Prostate gland (tissue), 2 donors: ENCODE measurements around the gene PTPRG. TPM values are rescaled to one million over a fixed set of nuclear protein-coding genes. Genes with fewer than 3 reads are reported as not detected.

Source experiments
- DNase-seq: peaks from one replicate; pipeline ENCODE4 v3.0.0-alpha.2; 2019; ENCODE audit warnings: low spot score
- H3K27ac ChIP-seq, 2 donors: fragments of 200-600 bp; sonication (generic); 2 replicates each; pipeline ENCODE4 v1.5.1; 2017 to 2019
- H3K27me3 ChIP-seq: fragments of 200-600 bp; sonication (generic); replicated peaks from 2 replicates; pipeline ENCODE4 v1.5.1; 2019; ENCODE audit not compliant: insufficient read depth
- H3K36me3 ChIP-seq, 2 donors: fragments of 200-600 bp; sonication (generic); 1 replicate in 1 of 2; 2 replicates in 1 of 2; pipeline versions ENCODE4 v1.5.1 to v1.8.1; 2017 to 2019
- H3K4me1 ChIP-seq: fragments of 200-600 bp; sonication (generic); replicated peaks from 2 replicates; pipeline ENCODE4 v1.5.1; 2019
- H3K4me3 ChIP-seq, 2 donors: fragments of 200-600 bp; sonication (generic); 2 replicates each; pipeline ENCODE4 v1.5.1; 2017 to 2019
- H3K9me3 ChIP-seq: fragments of 200-600 bp; sonication (generic); 2 replicates; pipeline ENCODE4 v1.5.1; 2017
- POLR2A ChIP-seq: fragments of 450-650 bp; IDR thresholded peaks from one replicate; pipeline ENCODE4 v1.6.1; 2016; ENCODE audit warnings: antibody characterized with exemption, mild to moderate bottlenecking
- POLR2AphosphoS5 ChIP-seq: sonication (generic); formaldehyde crosslinking; IDR thresholded peaks from one replicate; pipeline ENCODE4 v1.6.1; 2017; ENCODE audit warnings: antibody characterized with exemption
- WGBS: methylation state at CpG from one replicate; pipeline ENCODE4 v1.1.5; 2018; 5-methylcytosine and 5-hydroxymethylcytosine counted together
- intact Hi-C: fragments of 100-400 bp; cut with DNase I; formaldehyde crosslinking; loops from one replicate; pipeline ENCODE4 v1.14.2; 2022
- total RNA-seq, 2 donors: library from RNA; depleted of rRNA; stranded (reverse); fragments of >200 nt; gene quantifications; one replicate each; pipeline ENCODE4 v1.1.0, GENCODE V29; 2016
- TF ChIP-seq, protein P1 (sequence below), 4 experiments: fragments of 200-600 bp in 2 of 4; fragments of 450-650 bp in 2 of 4; sonication (generic) in 2 of 4; IDR thresholded peaks; 1 replicate in 3 of 4; 2 replicates in 1 of 4; pipeline ENCODE4 v1.5.1; 2016 to 2019; ENCODE audit warnings: antibody characterized with exemption in 4 of 4, mild to moderate bottlenecking in 2 of 4, moderate library complexity in 2 of 4

PTPRG gene
- total RNA-seq, 2 donors from 2014 or later = 22.0 to 78.6 TPM

GRCh38 chr3:62145086-62145757 lies 583.9 kb downstream of the PTPRG start:
- no peaks in the 10 kb centered on the region for H3K36me3 ChIP-seq
- no peaks in the 10 kb centered on the region for H3K4me1 ChIP-seq
- 93% methylated on average over 9 of the region's 9 CpGs for WGBS
- TF ChIP-seq, protein P1, sequence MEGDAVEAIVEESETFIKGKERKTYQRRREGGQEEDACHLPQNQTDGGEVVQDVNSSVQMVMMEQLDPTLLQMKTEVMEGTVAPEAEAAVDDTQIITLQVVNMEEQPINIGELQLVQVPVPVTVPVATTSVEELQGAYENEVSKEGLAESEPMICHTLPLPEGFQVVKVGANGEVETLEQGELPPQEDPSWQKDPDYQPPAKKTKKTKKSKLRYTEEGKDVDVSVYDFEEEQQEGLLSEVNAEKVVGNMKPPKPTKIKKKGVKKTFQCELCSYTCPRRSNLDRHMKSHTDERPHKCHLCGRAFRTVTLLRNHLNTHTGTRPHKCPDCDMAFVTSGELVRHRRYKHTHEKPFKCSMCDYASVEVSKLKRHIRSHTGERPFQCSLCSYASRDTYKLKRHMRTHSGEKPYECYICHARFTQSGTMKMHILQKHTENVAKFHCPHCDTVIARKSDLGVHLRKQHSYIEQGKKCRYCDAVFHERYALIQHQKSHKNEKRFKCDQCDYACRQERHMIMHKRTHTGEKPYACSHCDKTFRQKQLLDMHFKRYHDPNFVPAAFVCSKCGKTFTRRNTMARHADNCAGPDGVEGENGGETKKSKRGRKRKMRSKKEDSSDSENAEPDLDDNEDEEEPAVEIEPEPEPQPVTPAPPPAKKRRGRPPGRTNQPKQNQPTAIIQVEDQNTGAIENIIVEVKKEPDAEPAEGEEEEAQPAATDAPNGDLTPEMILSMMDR (IDR thresholded peaks at IDR 0.05) = no peak
- TF ChIP-seq POLR2AphosphoS5 (no peak), POLR2A (no peak)
- intact Hi-C loops = no loop called here
- no peak overlapping the region for H3K27ac ChIP-seq
- no peaks in the 10 kb centered on the region for H3K27me3 ChIP-seq
- no peak for DNase-seq
- H3K4me3 ChIP-seq = no peak overlapping the region
- no peaks in the 10 kb centered on the region for H3K9me3 ChIP-seq

DNA sequence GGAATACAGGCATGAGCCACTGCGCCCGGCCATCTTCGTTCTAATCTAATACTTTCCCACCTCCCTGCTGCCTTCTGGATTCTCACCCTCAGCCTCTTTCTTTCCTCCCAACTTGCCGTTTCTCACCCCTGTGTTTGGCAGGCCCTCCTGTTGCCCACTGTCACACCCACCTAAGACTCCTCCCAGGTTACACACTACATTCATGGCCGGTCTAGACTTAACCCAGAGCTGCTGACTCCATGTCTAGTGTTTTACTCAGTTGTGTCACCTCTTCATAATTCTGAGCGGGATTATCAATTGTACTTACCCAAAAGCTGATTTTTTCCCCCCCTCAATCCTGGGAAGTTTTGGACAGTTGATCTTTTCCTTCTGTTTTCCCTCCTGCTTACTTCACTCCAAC lies 588.2 kb downstream of the PTPRG start:
- Histone ChIP-seq H3K27me3 (no peaks in the 10 kb centered on the region), H3K4me3 (no peak overlapping the region), H3K9me3 (no peaks in the 10 kb centered on the region), H3K36me3 (no peaks in the 10 kb centered on the region), H3K27ac (no peak overlapping the region), H3K4me1 (no peaks in the 10 kb centered on the region)
- WGBS = 99% methylated on average over 6 of the region's 6 CpGs
- TF ChIP-seq POLR2A (no peak), POLR2AphosphoS5 (no peak)
- TF ChIP-seq, protein P1 (IDR thresholded peaks at IDR 0.05) = no peak
- DNase-seq = no peak
- intact Hi-C loops = no loop called here

- H3K9me3 ChIP-seq = no peaks in the 10 kb centered on the region
- WGBS = 60% methylated on average over 2 of the region's 2 CpGs
- H3K27ac ChIP-seq = no peak overlapping the region
- TF ChIP-seq POLR2A (no peak), POLR2AphosphoS5 (no peak)
- TF ChIP-seq, protein P1 (IDR thresholded peaks at IDR 0.05) = no peak
- intact Hi-C loops = no loop called here
- no peak for DNase-seq
- no peaks in the 10 kb centered on the region for H3K27me3 ChIP-seq
- no peaks in the 10 kb centered on the region for H3K36me3 ChIP-seq
- H3K4me3 ChIP-seq = no peak overlapping the region
- no peaks in the 10 kb centered on the region for H3K4me1 ChIP-seq
Measured at GRCh38 chr3:62149962-62150361, 588.6 kb downstream of the PTPRG start.

- 91% methylated on average over 1 of the region's 1 CpG for WGBS
- H3K9me3 ChIP-seq = no peaks in the 10 kb centered on the region
- no peaks in the 10 kb centered on the region for H3K36me3 ChIP-seq
- no peaks in the 10 kb centered on the region for H3K4me1 ChIP-seq
- H3K4me3 ChIP-seq = no peak overlapping the region
- H3K27me3 ChIP-seq = no peaks in the 10 kb centered on the region
- no peak for TF ChIP-seq POLR2AphosphoS5
- no peak for DNase-seq
- intact Hi-C loops = no loop called here
- no peak overlapping the region for H3K27ac ChIP-seq
Measured at GRCh38 chr3:62151591-62151990, 590.2 kb downstream of the PTPRG start.

DNA sequence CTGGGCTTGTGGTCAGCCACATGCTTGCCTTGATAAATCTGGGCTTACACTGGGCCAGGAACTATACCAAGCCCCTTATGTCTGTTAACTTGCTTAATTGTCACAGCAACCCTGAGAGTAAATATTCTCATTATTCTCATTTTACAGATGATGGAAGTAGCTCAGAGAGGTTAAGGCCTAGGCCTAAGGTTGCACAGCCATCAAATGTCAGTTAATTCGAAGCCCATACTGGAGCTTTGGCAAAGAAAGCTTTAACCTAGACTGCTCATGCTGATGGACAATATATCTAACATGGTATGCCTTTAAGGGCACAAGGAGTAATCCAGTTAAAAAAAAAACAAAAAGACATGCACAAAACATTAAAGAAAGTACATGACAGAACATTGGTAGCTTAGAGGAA lies 591.9 kb downstream of the PTPRG start:
- DNase-seq = no peak
- H3K4me1 ChIP-seq = no peaks in the 10 kb centered on the region
- WGBS = 96% methylated on average over 1 of the region's 1 CpG
- H3K9me3 ChIP-seq = no peaks in the 10 kb centered on the region
- no peak overlapping the region for H3K27ac ChIP-seq
- no peak overlapping the region for H3K4me3 ChIP-seq
- no peak for TF ChIP-seq POLR2AphosphoS5
- no peak for TF ChIP-seq POLR2A
- TF ChIP-seq, protein P1 (IDR thresholded peaks at IDR 0.05) = no peak
- intact Hi-C loops = no loop called here
- no peaks in the 10 kb centered on the region for H3K27me3 ChIP-seq
- H3K36me3 ChIP-seq = no peaks in the 10 kb centered on the region
